Measurements from ENCODE around the gene PLA2G12A.

PLA2G12A gene

DNA sequence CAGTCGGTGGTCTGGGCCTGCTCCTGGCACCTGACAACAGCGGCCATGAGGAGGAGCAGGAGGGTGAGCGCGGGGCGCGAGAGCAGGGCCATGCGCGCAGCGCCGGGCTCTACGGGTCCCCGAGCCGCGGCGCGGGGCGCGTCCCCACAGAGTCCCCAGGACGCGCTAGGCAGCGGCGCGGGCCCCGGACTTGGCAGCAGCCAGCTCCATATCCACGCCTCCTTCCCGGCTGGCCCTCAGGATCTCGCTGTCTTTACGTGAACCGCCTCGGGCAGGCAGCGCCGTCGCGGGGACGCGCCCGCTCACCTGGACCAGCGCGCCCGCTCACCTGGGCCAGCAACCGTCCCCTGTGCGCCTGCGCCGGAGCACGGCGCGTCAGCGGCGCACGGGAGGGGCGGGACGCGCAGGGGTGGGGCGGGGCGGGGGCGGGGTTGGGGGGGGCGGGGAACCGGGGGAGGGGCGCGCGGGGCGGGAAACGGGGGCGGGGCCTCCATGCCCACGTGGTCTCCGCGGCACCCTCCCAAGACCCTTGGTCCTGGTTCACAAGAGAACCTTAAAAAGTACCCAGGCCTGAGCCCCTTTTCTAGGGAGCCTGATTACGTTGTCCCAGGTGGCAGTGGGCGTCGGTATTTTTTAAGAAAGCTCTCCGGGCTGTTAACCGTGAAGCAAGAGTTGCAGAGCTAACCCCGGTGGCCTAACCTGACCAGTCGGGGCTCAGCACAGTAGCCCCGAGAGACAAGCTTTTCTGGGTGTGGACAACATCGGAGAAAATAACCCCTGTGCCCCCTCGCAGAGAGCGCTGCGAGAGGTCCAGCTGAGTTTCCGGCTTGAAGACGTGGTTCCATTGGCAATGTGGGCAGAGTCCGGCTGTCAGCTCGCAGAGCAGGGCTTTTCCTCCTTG, at the start of gene PLA2G12A:
PLA2G12A (minus strand) TSS at position 353 of the 901 bp plus-strand sequence; CDS start at position 92, 261 bp downstream.
- DNase-seq (ENCODE audit: low spot score): peak; percentile 80

DNA sequence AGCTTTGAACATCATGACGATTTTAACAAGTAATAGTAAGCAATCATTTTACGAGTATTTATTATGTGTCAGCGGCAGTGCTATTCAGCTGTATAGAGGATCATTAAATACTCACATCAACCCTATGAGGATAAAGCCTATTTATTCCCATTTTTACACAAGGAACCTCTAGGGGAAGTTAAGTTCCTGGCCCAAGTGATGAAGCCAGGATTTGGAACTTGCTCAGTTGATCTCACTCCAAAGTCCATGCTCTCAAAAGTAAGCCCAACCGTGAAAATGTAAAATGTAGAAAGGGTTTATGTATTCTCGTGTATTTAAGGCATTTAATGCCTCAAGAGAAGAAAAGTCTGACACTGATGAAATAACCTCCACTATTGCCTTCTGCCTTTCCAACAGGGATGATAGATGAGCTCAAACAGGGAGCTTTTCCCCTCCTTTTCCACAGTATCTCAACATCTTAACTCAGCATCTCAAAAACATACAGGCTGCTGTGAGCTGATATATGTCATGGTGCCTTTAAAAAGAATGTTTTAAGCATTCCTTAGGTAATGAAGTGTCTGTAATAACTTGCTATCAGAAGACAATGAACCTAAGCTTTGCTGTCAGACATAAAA, 35.0 kb upstream of the PLA2G12A start:
- DNase-seq (ENCODE audit: low spot score): no peak

- DNase-seq (ENCODE audit: low spot score): no peak
These were observed 34.5 kb upstream of the PLA2G12A start for GRCh38 chr4:109764376-109764775.

DNA sequence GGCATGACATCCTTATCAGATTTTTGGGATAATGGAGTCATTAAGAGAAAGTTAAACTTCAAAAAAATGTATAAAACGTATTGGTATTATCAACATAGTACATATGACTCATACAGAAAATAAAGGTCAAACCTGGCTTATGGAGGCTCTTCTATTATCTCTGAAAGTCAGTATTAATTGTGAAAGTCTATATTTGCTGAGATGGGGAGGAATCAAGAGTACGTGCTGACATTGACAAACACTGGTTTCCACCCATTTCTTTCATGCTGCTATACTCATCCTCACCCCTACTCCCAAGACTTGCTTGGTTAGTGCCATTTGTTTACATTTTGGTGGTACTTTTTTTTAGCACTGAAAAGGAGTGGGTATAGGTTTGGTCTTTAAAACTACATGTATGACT, 30.8 kb upstream of the PLA2G12A start:
- no peak for DNase-seq (ENCODE audit: low spot score)

DNA sequence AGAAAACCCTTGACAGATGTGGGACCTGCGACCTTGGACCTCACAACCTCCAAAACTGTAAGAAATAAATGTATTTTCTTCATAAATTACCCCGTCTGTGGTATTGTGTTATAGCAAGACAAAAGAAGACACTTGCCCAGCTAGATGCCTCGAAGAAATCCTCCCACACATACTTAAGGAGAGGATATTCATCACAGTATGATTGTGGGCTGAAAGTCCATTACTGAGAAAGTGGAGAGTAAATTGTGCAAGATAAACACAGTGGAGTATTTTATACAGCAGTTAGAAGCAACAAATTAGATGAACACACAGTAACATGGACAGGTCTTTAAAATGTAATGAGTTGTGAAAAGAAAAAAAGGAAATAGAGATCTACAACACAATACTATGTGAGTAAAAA, 25.8 kb upstream of the PLA2G12A start:
- no peak for DNase-seq (ENCODE audit: low spot score)

DNA sequence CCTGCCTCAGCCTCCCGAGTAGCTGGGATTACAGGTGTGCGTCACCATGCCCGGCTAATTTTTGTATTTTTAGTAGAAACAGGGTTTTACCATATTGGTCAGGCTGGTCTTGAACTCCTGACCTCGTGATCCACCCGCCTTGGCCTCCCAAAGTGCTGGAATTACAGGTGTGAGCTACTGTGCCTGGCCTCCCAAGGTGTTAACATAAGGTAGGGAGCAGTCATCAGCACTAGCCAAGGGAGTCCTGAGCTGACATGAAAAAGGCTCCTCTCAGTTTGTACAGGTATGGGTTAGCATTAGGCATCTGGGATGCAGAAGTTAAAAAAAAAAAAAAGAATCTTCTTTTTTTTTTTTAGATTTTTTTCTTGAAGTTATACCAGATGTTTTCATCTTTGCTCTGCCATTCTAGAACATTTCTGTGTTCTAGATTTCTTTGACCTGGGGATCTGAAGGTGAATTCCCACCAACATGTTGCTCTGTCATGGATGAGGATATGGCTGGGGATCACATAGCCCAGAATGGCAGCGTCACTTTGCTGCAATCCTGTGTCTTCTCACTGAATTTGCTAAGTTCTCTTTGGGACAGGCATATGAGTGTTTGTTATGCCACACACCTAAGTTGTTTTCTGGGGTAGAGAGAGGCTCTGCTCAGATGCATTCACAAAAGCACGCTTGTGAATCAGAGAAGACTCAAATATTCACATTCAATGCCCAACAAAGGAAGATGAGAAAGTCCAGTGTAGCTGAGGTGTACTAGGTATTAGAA, 24.4 kb upstream of the PLA2G12A start:
- no peak for DNase-seq (ENCODE audit: low spot score)

DNA sequence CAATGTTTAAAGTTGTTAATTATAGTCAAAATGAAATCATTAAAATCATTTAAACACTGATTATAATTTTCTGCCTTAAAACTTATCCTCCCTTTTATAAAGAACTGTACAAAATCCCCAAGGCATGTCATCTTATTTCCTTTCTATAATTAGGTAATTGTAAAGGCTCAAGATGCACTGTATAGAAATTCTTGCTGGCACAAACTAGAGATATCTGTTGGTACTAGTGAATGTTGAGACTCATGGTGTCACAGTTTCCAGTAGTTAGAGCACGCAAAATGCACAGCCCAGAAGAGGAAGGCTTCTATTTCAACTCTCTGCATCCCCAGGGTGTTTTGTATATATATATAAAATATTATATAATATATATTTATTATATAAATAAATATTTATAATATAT, 22.7 kb upstream of the PLA2G12A start:
- no peak for DNase-seq (ENCODE audit: low spot score)

- no peak for DNase-seq (ENCODE audit: low spot score)
These were observed 22.0 kb upstream of the PLA2G12A start for GRCh38 chr4:109751852-109752251.

DNA sequence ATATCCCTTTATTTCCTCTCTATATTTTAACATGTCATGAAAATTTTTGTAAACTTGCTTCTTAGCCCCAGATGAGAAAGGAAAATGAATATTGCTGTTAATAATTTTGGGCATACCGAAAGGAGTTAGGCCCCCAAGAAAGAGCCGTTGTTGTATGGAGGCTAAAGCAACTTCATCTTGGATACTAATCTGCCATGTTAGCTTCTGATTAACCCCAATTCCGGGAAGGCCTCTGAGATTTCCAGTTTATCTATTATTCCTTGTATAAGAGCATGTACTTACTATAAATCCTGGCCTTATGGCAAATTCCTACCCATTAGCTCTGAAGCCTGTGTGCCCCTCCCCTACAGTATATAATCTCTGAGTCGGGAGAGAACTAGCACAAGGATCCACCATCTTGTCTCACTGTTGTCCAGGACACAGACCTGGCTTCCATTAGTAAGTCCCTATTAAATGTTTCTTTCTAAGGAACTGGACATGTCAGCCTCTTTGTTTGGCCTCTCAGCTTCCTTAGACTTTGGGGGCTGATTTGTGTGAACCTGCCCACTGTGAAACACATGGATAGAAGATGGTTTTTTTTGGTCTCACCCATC, 20.9 kb upstream of the PLA2G12A start:
- no peak for DNase-seq (ENCODE audit: low spot score)

GRCh38 chr4:109749388-109750082, 19.7 kb upstream of the PLA2G12A start:
- DNase-seq (ENCODE audit: low spot score): no peak

GRCh38 chr4:109748114-109748513, 18.2 kb upstream of the PLA2G12A start:
- no peak for DNase-seq (ENCODE audit: low spot score)

DNA sequence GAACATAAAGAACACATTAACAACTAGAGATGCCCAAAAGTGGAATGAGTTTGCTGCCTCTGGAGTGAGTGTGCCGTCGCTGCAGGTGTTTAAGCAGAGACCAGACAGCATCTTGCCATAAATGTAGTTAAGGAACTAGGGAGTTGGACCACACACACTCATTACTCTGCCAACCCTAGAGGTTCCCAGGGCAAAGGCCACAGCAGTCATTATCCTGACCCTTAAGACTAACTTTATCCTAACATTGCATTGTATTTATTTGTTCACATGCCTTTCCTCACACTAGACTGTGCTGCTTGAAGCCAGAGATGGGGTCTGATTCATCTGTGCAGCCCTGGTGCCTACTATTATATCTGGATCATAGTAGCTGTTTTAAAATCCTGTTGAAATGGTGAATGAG, 16.9 kb upstream of the PLA2G12A start:
- no peak for DNase-seq (ENCODE audit: low spot score)

DNA sequence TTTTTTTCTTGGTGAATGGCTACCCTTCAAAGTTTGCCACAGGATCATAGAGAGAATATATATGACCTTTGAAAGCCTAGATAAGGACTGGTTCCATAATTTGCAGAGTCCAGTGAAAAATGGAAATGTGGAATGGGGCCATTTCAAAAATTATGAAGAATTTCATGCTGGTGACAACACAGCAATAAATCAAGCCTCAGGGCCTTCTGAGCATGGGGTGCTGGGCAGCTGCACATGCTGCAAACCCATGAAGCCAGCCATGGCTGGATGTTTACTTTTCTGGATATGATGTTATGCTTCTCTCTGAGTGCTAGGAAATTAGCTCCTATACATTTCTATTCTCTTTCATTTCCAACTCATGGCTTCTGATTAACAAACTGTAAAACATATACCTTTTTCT, 16.0 kb upstream of the PLA2G12A start:
- no peak for DNase-seq (ENCODE audit: low spot score)

DNA sequence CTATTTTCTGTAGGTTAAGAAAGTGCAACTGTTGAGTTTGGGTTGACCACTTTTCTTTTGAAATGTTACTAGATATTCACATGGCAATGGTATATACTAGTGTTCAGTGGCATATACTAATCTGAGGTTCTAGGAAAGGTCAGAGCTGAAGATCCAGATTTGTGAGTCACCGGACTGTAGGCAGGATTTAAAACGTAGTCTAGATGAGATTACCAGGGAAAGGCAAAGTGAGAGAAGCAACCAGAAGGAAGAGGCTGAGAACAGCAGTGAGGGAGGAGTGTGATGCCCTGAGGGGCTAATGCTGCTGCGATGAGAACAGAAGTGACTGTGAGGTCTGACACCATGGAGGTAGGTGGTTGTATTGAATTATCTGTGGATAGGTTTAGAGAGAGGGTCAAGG, 9.7 kb upstream of the PLA2G12A start:
- no peak for DNase-seq (ENCODE audit: low spot score)

DNA sequence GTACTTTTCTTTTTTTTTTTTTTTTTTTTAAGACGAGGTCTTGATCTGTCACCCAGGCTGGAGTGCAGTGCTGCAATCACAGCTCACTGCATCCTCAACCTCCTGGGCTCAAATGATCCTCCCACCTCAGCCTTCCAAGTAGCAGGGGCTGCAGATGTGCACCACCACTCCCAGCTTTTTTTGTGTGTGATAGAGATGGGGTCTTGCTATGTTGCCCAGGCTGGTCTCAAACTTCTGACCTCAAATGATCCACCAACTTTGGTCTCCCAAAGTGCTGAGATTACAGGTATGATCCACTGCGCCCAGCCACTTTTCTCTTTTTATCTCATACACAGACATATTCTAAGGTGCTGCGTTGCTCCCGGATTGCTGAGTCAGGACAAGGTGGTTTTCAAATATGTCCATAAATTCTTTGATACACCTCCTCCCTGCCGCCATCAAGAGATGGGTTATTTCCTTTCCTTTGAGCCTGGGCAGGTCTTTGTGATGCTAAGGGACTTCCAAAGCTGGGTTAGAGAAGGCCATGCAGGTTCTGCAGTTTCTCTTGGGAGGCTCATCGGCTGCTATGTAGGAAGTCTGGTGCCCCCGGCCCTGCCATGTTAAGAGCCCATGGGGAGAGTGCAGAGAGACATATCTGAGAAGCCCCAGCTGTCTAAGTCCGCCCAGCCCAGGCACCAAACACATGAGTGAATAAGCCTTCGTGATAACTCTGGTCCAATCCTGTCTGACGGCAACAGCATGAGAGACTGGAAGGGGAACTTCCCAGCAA, 8.4 kb upstream of the PLA2G12A start:
- no peak for DNase-seq (ENCODE audit: low spot score)

GRCh38 chr4:109735566-109736365, 5.9 kb upstream of the PLA2G12A start:
- DNase-seq (ENCODE audit: low spot score): no peak

GRCh38 chr4:109733728-109734127, 3.9 kb upstream of the PLA2G12A start:
- no peak for DNase-seq (ENCODE audit: low spot score)

- no peak for DNase-seq (ENCODE audit: low spot score)
These were observed 1.0 kb upstream of the PLA2G12A start for GRCh38 chr4:109730619-109731545.

DNA sequence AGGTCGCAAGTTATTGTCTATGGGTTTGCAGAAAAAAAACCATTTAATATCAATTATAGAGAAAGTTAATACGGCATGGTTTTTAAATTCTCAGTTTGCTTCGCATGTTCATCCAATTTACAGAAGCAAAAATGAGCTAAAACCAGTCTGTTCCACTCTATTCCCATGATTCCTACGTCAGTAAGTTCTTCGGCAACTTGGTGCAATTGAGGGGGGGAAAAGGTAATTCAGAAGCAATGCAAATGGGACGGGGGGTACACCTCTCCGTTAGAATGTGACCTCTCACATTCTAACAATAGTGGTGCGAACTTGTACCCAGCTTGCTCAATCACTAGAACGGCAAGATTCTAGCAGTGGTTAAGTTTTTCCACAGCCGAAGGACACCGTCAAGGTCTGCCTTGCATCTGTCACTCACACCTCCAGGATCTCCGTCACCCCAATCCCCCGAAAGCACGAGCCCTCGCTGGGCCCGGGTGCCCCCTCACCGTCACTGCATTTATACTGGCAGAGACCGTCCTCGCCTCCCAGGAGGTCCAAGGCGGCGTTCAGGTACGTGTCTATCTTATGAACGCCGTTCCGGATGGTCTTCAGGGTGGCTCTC, 653 bp downstream of the PLA2G12A start:
- no peak for DNase-seq (ENCODE audit: low spot score)
